H1 (cell line): ENCODE results near the gene SMIM33. TPM values are rescaled to one million over a fixed set of nuclear protein-coding genes. Genes with fewer than 3 reads are reported as not detected.
"Not testable (repeated sequence)": the region's sequence is repeated elsewhere in the genome, so short reads cannot be mapped to it uniquely, and the experiment has no call there.

Source experiments
- CTCF ChIA-PET: fragments of 300-600 bp; sonication (Branson Sonifier 250); formaldehyde crosslinking; loops from one replicate; lab custom pipeline; 2021; ENCODE audit not compliant: partially characterized antibody; lab: Charles Lee
- POLR2A ChIA-PET: fragments of 300-600 bp; sonication (Branson Sonifier 250); formaldehyde crosslinking; loops from one replicate; lab custom pipeline; 2021; ENCODE audit warnings: inconsistent platforms; ENCODE audit not compliant: partially characterized antibody; lab: Charles Lee
- DNase-seq, 2 experiments: peaks; one replicate each; pipeline versions ENCODE4 v3.0.0 to v3.0.0-alpha.2; 2010 to 2022; ENCODE audit warnings: low spot score in 2 of 2, low read depth in 1 of 2, mixed read lengths in 1 of 2
- FAIRE-seq: peaks from 2 replicates; lab custom pipeline; 2011; peaks lifted over from hg19 to GRCh38; lab: Jason Lieb, UNC
- H2AFZ ChIP-seq: 2 replicates; pipeline ENCODE4 v1.8.1; 2012; ENCODE audit warnings: low read length, inconsistent platforms
- H2AK5ac ChIP-seq: 2 replicates; pipeline ENCODE4 v1.6.1; 2013; ENCODE audit warnings: low read depth, low read length
- H2BK120ac ChIP-seq: replicated peaks from 2 replicates; pipeline ENCODE3; 2013; ENCODE audit warnings: low read depth, low read length, inconsistent platforms
- H2BK12ac ChIP-seq: 2 replicates; pipeline ENCODE4 v1.6.1; 2013; ENCODE audit warnings: low read depth, low read length
- H2BK15ac ChIP-seq: 2 replicates; pipeline ENCODE4 v1.6.1; 2013; ENCODE audit warnings: low read length
- H2BK20ac ChIP-seq: 2 replicates; pipeline ENCODE4 v1.6.1; 2013; ENCODE audit warnings: low read length
- H2BK5ac ChIP-seq: 2 replicates; pipeline ENCODE4 v1.6.1; 2013; ENCODE audit warnings: low read depth, low read length
- H3K14ac ChIP-seq: 2 replicates; pipeline ENCODE4 v1.6.1; 2013; ENCODE audit warnings: inconsistent platforms; ENCODE audit not compliant: insufficient read length
- H3K18ac ChIP-seq: 2 replicates; pipeline ENCODE4 v1.6.1; 2013; ENCODE audit warnings: low read length; ENCODE audit errors: extremely low read depth
- H3K23ac ChIP-seq: 2 replicates; pipeline ENCODE4 v1.6.1; 2013; ENCODE audit warnings: inconsistent platforms; ENCODE audit not compliant: insufficient read length
- H3K23me2 ChIP-seq: 2 replicates; pipeline ENCODE4 v1.6.1; 2013; ENCODE audit warnings: low read depth, low read length
- H3K27ac ChIP-seq: 2 replicates; pipeline ENCODE4 v1.6.1; 2011; ENCODE audit warnings: low read depth, low read length, inconsistent platforms
- H3K27me3 ChIP-seq, 4 experiments: replicated peaks in 1 of 4; 1 replicate in 1 of 4; 2 replicates in 3 of 4; pipeline versions ENCODE4 v1.6.1 to v1.8.1; 2011 to 2013; ENCODE audit warnings: low read length in 3 of 4, mild to moderate bottlenecking in 3 of 4, inconsistent platforms in 2 of 4, mixed read lengths in 2 of 4, moderate library complexity in 1 of 4; ENCODE audit not compliant: control insufficient read depth in 3 of 4, insufficient read depth in 3 of 4; ENCODE audit errors: extremely low read depth in 1 of 4
- H3K36me3 ChIP-seq, 4 experiments: 2 replicates each; pipeline versions ENCODE4 v1.6.1 to v1.8.1; 2011 to 2013; ENCODE audit warnings: mild to moderate bottlenecking in 4 of 4, low read length in 3 of 4, moderate library complexity in 2 of 4, control low read depth in 1 of 4, inconsistent platforms in 1 of 4; ENCODE audit not compliant: insufficient read depth in 4 of 4, control insufficient read depth in 2 of 4
- H3K4ac ChIP-seq: replicated peaks from 2 replicates; pipeline ENCODE3; 2013; ENCODE audit warnings: low read length, low read depth, mixed read lengths, inconsistent platforms; ENCODE audit not compliant: insufficient read length
- H3K4me1 ChIP-seq, 4 experiments: replicated peaks in 1 of 4; 1 replicate in 1 of 4; 2 replicates in 3 of 4; pipeline versions ENCODE4 v1.6.1 to v1.8.1; 2011 to 2013; ENCODE audit warnings: low read length in 3 of 4, inconsistent platforms in 2 of 4, mixed read lengths in 1 of 4; ENCODE audit not compliant: insufficient read depth in 4 of 4, control insufficient read depth in 3 of 4
- H3K4me2 ChIP-seq, 2 experiments: 2 replicates each; pipeline versions ENCODE4 v1.6.1 to v1.8.1; 2011 to 2013; ENCODE audit warnings: low read depth in 2 of 2, low read length in 2 of 2, control low read depth in 1 of 2, inconsistent platforms in 1 of 2, mild to moderate bottlenecking in 1 of 2; ENCODE audit not compliant: insufficient read depth in 1 of 2
- H3K4me3 ChIP-seq, 4 experiments: fragments of 200-600, 300-600 bp in 1 of 4; sonication (generic), shearing (Covaris generic), sonication (Bioruptor Twin) in 1 of 4; 2 replicates each; pipeline versions ENCODE4 v1.5.1 to v1.8.1; 2011 to 2016; ENCODE audit warnings: low read length in 4 of 4, low read depth in 3 of 4, control low read depth in 2 of 4, inconsistent platforms in 2 of 4, mild to moderate bottlenecking in 2 of 4, mixed read lengths in 1 of 4, moderate library complexity in 1 of 4; ENCODE audit not compliant: insufficient read depth in 2 of 4; ENCODE audit errors: extremely low read depth in 1 of 4
- H3K56ac ChIP-seq: replicated peaks from 2 replicates; pipeline ENCODE3; 2013; ENCODE audit warnings: low read depth, mild to moderate bottlenecking, mixed read lengths, low read length, inconsistent platforms; ENCODE audit not compliant: insufficient read length
- H3K79me1 ChIP-seq: 2 replicates; pipeline ENCODE4 v1.6.1; 2013; ENCODE audit warnings: low read depth, low read length, control low read depth
- H3K79me2 ChIP-seq, 2 experiments: 2 replicates each; pipeline versions ENCODE4 v1.6.1 to v1.8.1; 2012 to 2013; ENCODE audit warnings: low read length in 2 of 2, mild to moderate bottlenecking in 2 of 2, inconsistent platforms in 1 of 2; ENCODE audit not compliant: insufficient read depth in 2 of 2, control insufficient read depth in 1 of 2
- H3K9ac ChIP-seq, 4 experiments: replicated peaks in 1 of 4; 1 replicate in 1 of 4; 2 replicates in 3 of 4; pipeline versions ENCODE4 v1.6.1 to v1.8.1; 2011 to 2013; ENCODE audit warnings: low read depth in 3 of 4, low read length in 3 of 4, control low read depth in 2 of 4, mild to moderate bottlenecking in 2 of 4, moderate library complexity in 2 of 4, inconsistent platforms in 1 of 4; ENCODE audit errors: extremely low read depth in 1 of 4
- H3K9me3 ChIP-seq, 2 experiments: 2 replicates each; pipeline versions ENCODE4 v1.6.1 to v1.8.1; 2012 to 2013; ENCODE audit warnings: mild to moderate bottlenecking in 2 of 2, moderate library complexity in 2 of 2, control low read depth in 1 of 2, inconsistent platforms in 1 of 2, low read depth in 1 of 2, low read length in 1 of 2, mixed read lengths in 1 of 2; ENCODE audit not compliant: insufficient read depth in 2 of 2
- H4K20me1 ChIP-seq, 2 experiments: replicated peaks in 1 of 2; 2 replicates each; pipeline versions ENCODE3 to v1.8.1; 2011 to 2013; ENCODE audit warnings: inconsistent platforms in 2 of 2, low read length in 2 of 2, mild to moderate bottlenecking in 1 of 2; ENCODE audit not compliant: insufficient read depth in 2 of 2, control insufficient read depth in 1 of 2
- H4K5ac ChIP-seq: 2 replicates; pipeline ENCODE4 v1.6.1; 2013; ENCODE audit warnings: low read length, low read depth, mixed read lengths, inconsistent platforms; ENCODE audit not compliant: insufficient read length
- H4K8ac ChIP-seq: 2 replicates; pipeline ENCODE4 v1.8.0; 2013; ENCODE audit warnings: mild to moderate bottlenecking, moderate library complexity, low read length, inconsistent platforms; ENCODE audit not compliant: insufficient read depth; ENCODE audit errors: extremely low read depth
- H4K91ac ChIP-seq: replicated peaks from 2 replicates; pipeline ENCODE3; 2013; ENCODE audit warnings: low read length, mixed read lengths, inconsistent platforms; ENCODE audit not compliant: insufficient read length
- BACH1 ChIP-seq: IDR thresholded peaks from 2 replicates; pipeline ENCODE4 v1.6.1; 2012; ENCODE audit warnings: low read length, improper control_type of control experiment
- CEBPB ChIP-seq: IDR thresholded peaks from 2 replicates; pipeline ENCODE4 v1.6.1; 2012; ENCODE audit warnings: low read depth, low read length
- CHD1 ChIP-seq: IDR thresholded peaks from 2 replicates; pipeline ENCODE4 v1.6.1; 2012; ENCODE audit warnings: low read depth, low read length, improper control_type of control experiment
- RFX5 ChIP-seq: IDR thresholded peaks from 2 replicates; pipeline ENCODE4 v1.6.1; 2011; ENCODE audit warnings: low read depth, low read length, improper control_type of control experiment, borderline replicate concordance
- WGBS, 2 experiments: shearing (Covaris generic) in 1 of 2; methylation state at CpG; one replicate each; pipeline versions ENCODE4 v1.1.6 to v1.1.7; 2013 to 2015; ENCODE audit warnings: low lambda C conversion rate in 2 of 2, mixed read lengths in 2 of 2, inconsistent platforms in 1 of 2, low coverage in 1 of 2, missing lambda C conversion rate in 1 of 2; ENCODE audit not compliant: insufficient replicate concordance in 2 of 2, insufficient coverage in 1 of 2, insufficient read length in 1 of 2; ENCODE audit errors: extremely low coverage in 1 of 2, missing lambda C conversion rate in 1 of 2; 5-methylcytosine and 5-hydroxymethylcytosine counted together
- polyA plus RNA-seq, 7 experiments: library from polyadenylated mRNA; depleted of rRNA in 3 of 7; stranded (reverse) in 5 of 7; unstranded in 2 of 7; fragments of >200 nt in 5 of 7; fragments of 200-250 nt in 2 of 7; gene quantifications; 1 replicate in 5 of 7; 2 replicates in 1 of 7; 4 replicates in 1 of 7; pipeline versions ENCODE4 v1.2.1 to v1.2.3, GENCODE V29; 2011 to 2013; ENCODE audit warnings: missing spikeins in 2 of 7, mixed read lengths in 2 of 7
- total RNA-seq: library from RNA; stranded (reverse); fragmentation: NEBNext Ultra II Directional; extraction: Animal tissue kit (Norgen Biotek cat#: 25700); gene quantifications from 2 replicates; pipeline ENCODE4 v1.2.1, GENCODE V29; 2021

SMIM33 gene
- total and polyA plus RNA-seq, 2 of the 8 experiments (the other 6 are each of a cell fraction or from before 2014, with no cell fraction given) = not detected

GRCh38 chr5:139482050-139482889 is 11.5 kb downstream of the SMIM33 start, which contains the start of gene STING1 (continued):
- no peak for TF ChIP-seq CEBPB
- no peak for TF ChIP-seq BACH1
- TF ChIP-seq RFX5 = no peak
- no peak for TF ChIP-seq CHD1

GRCh38 chr5:139482890-139483208 is 12.0 kb downstream of the SMIM33 start:
- 91% methylated on average over 4 of the region's 6 CpGs; no CpG with 5 or more reads in 1 of the 2 experiments for WGBS, 2 experiments
- not testable (repeated sequence) for H3K27ac ChIP-seq, H2BK5ac ChIP-seq, H3K9me3 ChIP-seq, H3K79me1 ChIP-seq, H3K27me3 ChIP-seq, H3K18ac ChIP-seq, H2BK20ac ChIP-seq, H3K4me1 ChIP-seq, H3K79me2 ChIP-seq, H3K56ac ChIP-seq, H3K9ac ChIP-seq, H3K23me2 ChIP-seq, DNase-seq, H3K14ac ChIP-seq, H2BK15ac ChIP-seq, H4K8ac ChIP-seq, H2AK5ac ChIP-seq, H3K36me3 ChIP-seq, H2AFZ ChIP-seq, H2BK12ac ChIP-seq, H2BK120ac ChIP-seq, H3K4me2 ChIP-seq, H4K20me1 ChIP-seq, H3K4ac ChIP-seq, H3K23ac ChIP-seq, H4K91ac ChIP-seq, FAIRE-seq, H3K4me3 ChIP-seq, H4K5ac ChIP-seq
- CTCF ChIA-PET = interaction anchor here (1.2 to 5.3 kb wide), 9 partner anchors 10 to 61 kb away, joined by 3 to 38 read pairs (median 7); partner anchors contain the start of gene ECSCR
- POLR2A ChIA-PET = interaction anchor here (0.7 to 1.4 kb wide), 6 partner anchors 21 to 207 kb away, joined by 3 to 4 read pairs (median 3); partner anchors contain the start of genes DNAJC18, ECSCR and UBE2D2
